ENCODE data around the gene CD244.

DNA sequence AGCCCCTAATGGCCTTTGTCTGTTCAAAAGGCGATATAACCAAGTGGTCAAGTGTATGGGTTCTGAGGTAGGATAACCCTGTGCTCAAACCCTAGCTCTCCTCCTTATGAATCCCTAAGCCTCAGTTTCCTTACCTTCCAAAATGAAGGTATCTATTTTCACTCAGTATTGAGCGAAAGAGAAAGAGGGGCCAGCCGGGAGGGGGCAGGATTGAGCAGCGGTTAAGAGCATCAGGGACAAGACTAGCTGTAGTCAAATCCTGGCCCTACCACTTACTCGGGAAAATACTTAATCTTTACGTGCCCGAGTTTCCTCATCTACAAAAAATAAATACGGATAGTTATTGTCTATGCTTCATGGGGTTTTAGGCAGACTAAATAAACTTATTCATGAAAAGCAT is 41.1 kb downstream of the CD244 start:
- TF ChIP-seq, protein P1, sequence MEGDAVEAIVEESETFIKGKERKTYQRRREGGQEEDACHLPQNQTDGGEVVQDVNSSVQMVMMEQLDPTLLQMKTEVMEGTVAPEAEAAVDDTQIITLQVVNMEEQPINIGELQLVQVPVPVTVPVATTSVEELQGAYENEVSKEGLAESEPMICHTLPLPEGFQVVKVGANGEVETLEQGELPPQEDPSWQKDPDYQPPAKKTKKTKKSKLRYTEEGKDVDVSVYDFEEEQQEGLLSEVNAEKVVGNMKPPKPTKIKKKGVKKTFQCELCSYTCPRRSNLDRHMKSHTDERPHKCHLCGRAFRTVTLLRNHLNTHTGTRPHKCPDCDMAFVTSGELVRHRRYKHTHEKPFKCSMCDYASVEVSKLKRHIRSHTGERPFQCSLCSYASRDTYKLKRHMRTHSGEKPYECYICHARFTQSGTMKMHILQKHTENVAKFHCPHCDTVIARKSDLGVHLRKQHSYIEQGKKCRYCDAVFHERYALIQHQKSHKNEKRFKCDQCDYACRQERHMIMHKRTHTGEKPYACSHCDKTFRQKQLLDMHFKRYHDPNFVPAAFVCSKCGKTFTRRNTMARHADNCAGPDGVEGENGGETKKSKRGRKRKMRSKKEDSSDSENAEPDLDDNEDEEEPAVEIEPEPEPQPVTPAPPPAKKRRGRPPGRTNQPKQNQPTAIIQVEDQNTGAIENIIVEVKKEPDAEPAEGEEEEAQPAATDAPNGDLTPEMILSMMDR (IDR thresholded peaks at IDR 0.05; ENCODE audit: poor library complexity) = no peak
- TF ChIP-seq EZH2 (IDR thresholded peaks at IDR 0.05; ENCODE audit: borderline replicate concordance) = no peak

Data from hepatocyte (in vitro differentiated cells).